HG03571 (cell line): ENCODE measurements around the gene GPSM1.
"Not testable (repeated sequence)": the region's sequence is repeated elsewhere in the genome, so short reads cannot be mapped to it uniquely, and the experiment has no call there.

Experiments used
- ATAC-seq: cut with Tn5 transposase; IDR thresholded peaks from one replicate; pipeline ENCODE4 v1.9.1; 2021; ENCODE audit not compliant: unreplicated experiment

The GPSM1 gene

DNA sequence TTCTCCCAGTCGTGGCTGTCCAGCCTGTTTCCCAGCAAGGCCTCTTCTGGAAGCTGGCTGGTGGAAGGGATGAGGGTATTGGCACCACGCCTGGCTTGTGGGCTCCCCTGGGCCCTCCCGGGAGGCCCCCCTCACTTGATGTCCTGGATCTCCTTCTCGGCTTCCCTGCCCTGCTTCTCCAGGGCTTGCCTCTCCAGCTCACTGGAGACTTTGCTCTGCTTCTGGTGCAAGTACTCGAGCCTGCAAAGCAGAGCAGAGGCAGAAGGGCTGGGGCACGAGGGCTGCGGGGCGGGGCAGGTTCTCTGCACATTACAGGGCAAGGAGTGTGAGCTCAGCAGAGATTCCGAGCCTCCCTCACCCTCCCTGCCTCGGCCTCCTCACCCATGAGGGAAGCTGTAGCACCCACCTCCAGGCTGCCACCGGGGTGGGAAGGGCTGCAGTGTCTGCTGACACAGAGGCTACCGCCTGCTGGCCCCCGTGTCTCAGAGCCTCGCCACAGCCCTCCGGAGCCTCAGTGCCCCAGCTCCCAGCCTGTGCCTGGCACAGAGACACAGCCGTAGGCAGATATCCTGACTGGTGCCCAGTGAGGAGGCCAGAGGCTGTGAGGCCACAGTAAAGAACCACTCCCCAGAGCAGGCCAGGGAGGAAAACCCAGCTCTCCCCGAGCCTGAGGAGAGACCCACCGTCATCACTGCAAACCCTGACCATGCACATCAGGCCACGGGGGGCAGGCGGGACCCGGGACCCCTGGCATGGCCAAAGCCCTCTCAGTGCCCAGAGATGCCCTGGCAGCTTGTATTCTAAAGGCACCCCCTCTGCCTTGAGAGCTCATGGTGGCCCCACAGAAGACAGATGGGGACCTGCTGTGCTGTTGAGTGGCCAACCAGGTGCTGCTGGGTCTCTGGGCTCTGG is 65.5 kb downstream of the GPSM1 start:
- no peak for ATAC-seq

DNA sequence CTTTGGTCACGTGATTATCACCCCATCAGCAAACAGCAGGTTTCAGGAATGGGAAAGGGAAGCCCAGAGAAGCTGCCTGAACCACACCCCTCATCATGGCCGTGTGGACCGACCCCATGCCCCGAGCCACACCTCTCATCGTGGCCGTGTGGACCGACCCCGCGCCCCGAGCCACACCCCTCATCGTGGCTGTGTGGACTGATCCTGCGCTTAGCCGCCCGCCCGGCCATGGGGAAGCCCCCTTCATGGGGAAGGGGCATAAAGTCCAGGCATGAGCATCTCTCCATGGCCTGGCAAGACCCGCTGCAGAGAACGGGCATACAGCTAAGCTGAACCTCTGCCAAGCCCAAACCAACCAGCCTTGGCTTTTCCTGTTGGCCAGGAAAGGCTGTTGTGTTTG is 66.2 kb downstream of the GPSM1 start:
- ATAC-seq = no peak

DNA sequence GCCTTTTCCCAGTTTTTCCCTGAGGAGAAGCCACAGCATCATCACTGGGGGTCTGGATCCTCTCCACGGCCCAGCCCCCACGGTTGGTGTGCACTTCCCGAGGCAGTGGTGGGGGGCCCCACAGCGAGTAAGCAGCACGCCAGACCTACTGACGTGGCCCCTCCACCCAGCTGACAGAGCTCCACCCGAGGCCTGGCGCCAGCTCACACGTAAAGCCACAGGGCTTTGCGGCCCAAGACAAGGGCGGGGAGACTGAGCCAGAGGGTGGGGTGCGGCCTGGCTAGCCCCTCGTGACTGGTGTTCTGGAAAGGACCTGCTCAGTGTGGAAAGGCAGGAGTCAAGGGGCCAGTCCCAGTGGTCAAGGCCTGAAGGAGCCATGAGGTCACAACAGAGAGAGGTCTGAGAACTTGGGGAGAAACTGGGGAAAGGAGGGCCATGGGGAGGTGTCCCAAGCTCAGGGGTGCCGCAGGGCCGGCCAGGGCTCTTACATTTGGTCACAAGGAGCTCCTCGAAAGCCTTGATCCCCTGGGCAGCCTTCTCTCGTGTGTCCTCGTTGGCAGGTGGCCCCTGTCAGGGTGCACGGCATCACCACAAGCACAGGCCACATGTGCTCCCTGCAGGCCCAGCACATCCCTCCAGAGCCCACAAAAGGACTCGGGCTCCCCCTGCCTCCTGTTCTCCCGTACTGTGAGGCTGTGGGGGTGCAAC is 67.1 kb downstream of the GPSM1 start:
- ATAC-seq = no peak

DNA sequence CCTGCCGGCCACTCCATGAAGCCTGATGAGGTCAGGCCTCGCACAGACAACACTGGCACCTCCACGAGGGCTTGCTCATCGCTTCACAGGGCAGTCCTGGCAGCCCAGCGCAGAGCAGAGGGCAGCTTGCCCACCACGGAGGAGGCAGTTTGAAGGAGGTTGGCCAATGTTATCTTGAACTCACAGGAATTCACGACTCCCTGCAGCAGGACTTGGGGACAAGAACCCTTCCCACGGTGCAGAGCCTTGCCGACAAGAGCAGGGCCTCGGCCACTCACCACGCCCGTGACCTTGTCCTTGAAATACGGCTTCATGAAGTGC is 67.6 kb downstream of the GPSM1 start:
- ATAC-seq = no peak

DNA sequence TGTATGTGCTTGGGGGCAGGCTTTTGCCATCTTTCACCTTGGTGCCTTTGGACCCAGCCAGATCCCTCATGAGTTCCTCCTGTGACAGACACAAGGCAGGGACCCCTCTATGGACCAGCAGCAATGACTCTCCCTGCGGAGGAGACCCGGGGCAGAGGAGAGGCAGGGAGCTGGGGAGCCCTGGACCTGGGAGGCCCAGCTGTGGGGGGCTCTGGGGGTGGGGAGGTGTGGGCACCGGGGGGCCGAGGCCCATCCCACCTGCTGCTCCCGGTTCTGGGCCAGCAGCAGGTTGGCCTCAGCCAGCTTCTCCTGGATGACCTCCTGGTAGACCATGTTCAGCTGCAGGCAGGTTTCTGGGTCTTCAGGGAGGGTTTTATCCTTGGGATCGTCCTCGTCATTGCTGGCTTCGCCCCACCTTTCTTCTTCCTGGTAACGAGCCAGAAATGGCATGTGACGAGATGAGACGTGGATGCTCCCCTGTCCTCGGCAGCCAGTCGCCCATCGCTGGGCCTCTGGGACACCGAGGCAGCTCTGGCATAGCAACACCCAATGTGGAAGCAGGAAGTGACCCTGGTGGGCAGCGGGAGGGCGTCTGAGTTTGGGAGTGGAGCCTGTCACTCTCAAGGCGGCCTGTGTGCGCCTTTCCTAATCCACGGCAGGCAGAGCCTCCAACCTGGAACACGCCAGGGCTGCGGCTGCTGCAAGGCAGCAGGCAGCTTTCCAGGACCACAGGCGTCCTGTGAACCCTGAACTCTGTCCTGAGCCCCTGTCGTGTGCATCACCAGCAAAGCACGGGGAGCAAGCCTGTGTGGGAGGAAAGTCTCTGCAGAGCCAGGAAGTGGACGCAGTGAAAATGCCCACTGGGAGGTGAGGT is 68.2 kb downstream of the GPSM1 start:
- no peak for ATAC-seq

DNA sequence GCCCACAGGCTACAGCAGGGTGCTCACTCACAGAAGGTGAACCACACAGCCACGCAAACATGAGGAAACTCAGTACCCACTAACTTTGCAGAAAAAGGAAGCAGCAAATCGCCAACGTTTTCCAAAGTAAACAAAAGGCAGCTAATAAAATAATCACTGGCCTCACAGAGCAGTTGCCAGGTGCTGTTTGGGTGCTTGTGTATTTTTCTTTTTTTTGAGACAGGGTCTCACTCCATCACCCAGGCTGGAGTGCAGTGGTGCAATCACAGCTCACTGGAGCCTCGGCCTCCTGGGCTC is 68.8 kb downstream of the GPSM1 start:
- ATAC-seq = no peak

DNA sequence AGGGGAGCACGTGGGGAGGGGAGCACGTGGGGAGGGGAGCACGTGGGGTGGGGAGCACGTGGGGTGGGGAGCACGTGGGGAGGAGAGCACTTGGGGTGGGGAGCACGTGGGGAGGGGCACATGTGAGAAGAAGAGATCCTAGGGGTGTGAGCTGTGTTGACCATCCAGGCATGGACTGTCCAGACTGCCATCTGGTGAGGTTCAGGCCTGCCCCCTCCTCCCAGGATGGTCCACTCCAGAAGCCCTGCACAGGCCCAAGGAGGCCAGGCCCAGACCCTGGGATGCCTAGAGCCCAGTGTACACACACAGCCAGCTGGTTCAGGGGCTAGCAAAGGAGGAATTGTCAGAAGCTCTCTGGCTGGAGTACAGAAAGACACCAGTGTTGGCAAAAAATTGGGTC is 70.3 kb downstream of the GPSM1 start:
- ATAC-seq = no peak

DNA sequence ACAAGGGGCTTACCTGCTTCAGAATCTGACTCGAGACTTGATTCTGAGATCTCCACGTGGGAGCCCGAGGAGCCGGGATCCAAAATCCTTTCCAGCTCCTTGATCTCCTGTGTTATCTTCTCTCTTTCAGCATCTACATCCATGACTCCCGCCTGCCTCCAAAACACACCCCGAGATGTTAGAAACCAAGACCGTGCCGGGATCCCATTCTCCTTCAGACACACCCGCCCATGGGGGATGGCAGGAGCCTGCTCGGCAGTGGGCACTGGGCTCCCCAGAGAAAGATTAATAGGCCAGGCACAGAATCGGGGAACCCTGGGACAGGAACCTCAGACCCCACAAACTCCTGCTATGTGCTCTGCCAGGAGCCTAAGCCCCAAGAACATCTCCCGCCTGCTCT is 70.9 kb downstream of the GPSM1 start:
- no peak for ATAC-seq

DNA sequence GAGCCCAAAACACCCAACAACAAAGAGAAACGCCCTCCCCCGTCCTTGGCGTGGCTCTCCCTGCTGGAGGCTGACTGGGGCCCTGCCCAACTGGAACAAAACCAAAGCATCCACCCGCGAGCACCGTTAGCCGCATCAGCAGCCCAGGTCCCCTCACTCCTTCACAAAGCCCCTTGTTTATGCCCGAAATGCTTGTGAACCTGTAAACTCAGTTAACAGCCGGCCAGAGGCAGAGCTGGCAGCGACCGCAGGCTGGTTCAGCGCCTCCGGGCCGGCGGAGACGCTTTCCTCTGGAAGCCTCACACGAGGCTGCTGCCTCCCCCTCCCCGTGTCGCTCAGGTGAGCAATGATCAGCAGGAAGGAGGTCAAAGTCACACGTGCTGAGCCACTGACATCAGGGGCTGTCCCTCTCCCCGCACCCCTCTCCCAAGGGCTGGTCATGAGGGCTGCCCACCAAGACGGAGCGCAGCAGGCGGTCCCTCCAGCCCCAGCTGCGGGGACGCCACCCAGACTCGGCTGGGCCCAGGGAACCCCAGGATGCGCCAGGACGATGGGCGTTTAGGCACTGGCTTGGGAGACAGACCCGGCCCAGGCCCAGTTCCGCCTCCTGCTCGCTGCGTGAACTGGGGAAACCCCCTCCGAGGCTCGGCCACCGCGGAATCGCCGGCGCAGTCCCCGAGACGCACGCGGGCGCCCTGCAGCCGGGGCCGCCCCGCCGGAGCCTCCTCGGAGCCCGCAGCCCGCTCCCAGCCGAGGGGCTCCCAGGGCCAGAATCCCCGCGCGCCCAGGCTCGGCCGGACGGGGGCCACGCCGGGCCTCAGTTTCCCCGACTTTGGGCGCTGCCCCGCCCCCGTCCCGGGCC is 72.1 kb downstream of the GPSM1 start:
- ATAC-seq = peak; percentile 23

DNA sequence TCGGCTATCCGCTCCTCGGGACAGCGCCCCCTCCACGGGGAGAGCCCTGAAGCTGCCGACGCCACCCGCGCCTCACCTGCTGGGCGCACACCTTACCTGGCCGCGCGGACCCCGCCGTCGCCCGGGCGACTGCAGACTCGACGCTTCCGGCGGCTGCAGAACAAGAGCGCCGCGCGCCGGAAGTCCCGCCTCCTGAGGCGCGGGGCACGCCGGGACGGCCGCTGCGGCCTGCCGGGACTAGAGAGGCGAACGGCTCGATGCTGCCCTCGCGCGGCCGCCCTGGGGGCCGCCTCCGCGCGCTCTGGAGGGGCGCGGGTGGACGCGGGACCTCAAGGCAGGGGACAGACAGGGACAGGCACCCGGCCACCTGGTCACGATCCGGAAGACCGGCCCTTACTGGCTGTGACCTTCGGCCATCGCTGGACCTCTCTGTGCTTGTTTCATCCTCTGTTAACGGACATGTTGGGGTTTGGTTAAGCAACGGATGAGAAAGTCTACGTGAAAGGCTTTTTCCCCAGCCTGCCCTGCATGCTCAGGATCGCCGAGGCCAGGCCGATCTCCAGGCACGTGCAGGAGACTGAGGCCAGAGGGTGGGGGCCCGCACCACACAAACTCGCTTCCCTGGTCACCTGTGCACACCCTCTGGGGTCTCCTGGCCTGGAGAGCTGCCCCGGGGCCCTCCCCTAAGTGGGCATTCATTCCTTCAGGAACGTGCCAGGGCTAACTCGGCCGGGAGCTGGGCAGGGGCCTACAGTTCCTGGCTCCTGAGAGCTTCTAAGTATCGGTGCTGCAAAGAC is 72.9 kb downstream of the GPSM1 start, which contains the start of gene SNAPC4:
TSS of gene SNAPC4 (minus strand) at position 133 of the 797 bp plus-strand sequence. CDS start 1,742 bp downstream, outside the sequence.
- peak; percentile 63 for ATAC-seq

DNA sequence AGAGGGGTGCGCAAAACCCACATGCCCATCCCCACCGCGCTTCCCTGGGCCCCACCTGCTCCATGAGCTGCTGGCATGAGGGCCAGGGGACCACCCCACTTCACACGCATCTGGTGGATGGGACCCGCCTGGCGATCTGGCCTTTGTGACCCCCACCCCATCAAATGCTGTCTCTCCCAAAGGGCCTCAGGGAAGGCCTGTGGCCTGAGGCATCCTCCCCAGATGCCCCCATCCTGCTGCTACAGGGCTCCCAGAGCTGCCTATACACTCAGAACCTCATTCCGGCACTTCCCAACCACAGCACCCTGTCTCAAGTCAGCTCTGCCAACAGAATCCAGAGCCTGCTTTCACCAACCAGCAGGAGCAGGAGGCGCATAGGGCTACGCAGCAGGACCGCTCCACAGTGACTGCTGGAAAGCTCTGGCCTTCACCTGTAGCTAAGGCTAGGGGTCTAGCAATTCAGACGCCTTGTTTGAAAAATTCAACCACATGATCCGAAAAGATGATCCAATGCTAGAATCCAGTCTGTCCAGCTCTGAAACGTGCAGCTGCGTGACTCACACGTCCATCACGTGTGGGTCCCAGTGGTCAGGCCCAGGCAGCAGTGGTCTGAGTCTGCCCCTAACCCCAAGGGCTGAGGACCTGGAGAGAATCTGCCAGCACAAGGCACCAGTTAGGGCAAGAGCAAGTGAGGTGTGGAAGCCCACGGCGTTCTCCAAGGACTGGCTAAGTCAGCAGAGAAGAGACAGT is 74.0 kb downstream of the GPSM1 start:
- ATAC-seq = no peak

DNA sequence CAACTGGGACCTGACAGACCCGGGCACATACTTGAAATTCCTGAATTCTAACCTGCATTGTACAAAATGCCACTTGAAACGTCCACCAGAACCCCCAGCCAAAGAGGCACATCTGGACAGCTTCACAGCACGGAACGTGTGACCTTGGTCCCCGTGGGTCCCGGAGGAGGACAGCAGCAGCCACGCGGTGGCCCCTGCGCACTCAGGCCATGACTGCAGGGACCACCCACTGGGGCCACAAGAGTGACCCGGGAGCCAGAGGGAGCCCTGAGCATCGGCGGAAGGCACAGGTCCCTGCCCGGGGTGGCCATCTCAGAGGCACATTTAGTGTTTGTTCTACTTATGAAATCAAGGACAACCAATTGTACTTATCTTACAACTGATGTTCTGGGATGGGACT is 74.7 kb downstream of the GPSM1 start:
- no peak for ATAC-seq

DNA sequence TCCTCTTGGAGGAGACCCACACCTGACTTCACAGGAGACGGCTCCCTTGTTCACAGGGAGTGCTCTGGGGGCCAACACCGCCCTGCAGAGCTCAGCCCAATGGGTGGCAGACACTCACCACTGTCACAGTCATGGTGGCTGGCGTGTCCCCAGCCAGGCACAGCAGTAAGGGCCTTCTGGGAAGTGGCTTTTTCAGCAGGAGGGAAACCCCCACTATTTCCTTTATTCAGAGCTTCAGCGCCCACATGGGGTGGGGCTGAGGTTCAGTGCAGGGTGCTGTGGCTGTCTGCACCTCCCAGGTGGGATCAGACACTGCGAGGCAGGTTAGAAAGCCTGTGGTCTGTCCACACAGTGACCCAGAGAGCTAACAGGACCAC is 76.2 kb downstream of the GPSM1 start:
- no peak for ATAC-seq

DNA sequence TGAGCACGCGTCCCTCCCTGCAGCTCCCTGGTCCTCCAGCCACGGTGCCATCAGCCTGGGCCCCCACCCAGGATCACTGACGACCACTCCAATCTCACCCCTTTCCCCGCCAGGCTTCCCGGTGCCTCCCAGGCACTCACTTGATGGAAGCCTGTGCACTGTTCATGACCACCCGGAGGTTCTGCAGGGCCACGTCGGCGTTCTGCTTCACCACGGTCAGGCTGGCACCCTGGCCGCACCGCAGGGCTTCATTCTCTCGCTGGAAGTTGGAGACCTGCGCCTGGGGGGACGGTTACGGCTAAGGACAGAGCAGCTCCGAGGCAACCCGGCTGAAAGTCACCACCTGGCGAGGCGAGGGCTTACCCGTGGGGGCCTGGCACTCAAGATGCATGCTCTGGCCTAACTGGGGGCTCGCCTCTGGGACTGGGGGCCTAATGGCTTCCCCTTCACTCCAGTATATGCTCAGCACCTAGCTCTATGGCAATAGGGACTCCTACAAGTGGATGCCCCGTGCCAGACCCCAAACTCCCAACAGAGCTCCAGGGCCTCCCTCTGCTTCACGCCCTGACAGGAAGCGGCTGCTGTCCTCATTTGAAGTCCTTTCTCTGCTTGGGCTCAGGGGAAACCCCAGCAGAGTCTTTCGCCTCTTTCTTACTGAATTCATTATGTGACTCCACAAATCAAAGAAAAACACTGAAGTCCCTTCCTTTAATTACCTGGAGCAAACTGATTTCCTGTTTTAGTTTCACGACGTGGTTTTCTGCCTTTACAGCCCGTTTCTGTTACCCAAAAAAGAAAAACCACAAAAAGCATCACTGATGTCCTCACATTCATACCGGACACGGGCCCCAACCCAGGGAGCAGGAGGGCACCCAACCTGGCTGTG is 76.8 kb downstream of the GPSM1 start:
- ATAC-seq = no peak

DNA sequence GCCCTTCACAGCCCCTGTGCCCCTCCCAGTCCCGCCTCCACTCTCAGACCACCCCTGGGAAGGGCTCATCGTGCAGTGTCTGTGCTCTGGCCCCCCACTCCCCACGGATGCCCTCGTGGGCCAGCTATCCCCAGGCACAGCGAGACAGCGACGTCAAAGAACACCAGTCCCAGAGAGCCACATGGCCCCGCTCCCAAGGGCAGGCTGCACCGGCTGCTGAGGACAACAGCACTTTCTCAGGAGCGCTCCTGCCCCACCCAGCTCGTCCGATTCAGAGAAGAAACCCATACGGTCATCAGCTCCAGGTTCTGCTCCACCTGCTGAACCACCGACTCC is 77.4 kb downstream of the GPSM1 start:
- ATAC-seq = no peak

DNA sequence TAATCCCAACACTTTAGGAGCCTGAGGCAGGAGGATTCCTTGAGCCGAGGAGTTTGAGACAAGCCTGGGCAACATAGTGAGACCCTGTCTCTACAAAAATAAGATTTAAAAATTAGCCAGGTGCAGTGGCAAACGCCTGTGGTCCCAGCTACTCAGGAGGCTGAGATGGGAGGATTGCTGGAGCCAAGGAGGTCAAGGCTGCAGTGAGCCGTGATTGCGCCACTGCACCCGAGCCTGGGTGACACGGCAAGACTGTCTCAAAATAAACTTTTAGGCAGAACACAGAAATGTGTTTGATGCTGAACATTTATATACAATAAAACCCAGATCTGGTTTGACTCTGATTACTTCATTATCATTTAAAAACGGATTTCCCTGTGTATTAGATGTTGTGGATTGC is 78.1 kb downstream of the GPSM1 start:
- ATAC-seq = no peak

DNA sequence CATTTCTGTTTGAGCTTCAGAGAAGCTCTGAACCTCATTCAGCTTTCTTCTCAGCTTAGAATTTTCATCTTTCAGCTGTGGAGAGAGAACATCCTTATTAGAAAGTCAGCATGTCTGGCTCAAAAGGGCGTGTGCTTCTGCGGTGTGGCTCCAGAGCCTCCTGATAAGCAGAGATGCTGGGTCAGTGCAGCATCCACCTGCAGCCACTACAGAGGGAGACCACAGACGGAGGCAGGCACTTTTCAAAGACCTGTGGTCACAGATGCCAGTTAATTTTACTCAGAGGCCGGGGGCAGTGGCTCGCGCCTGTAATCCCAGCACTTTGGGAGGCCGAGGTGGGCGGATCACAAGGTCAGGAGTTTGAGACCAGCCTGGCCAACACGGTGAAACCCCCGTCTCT is 78.6 kb downstream of the GPSM1 start:
- not testable (repeated sequence) for ATAC-seq

DNA sequence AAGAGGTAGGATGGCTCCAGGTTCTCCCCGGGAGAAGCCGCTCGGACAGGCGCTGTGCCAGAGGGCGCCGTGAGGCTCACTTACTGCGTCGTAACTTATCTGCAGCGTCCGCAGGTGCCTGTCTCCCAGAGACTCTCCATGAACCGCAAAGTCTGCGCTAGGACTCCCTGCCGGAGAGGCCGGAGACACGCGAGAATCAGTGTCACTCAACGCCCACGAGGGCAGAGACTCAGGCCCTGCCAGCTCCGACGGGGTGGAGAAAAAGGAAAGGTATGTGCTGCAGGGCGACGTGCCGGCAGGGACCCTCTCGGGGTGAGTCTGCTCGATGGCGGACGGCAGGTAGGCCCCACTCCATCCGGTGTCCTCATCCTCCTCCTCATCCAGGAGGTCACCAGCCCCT is 79.7 kb downstream of the GPSM1 start:
- ATAC-seq = not testable (repeated sequence)
